ENCODE measurements around the gene FAM234B.

GRCh38 chr12:13066014-13066413 is 21.8 kb downstream of the FAM234B start:
- no peak for TF ChIP-seq CTCF (IDR thresholded peaks at IDR 0.05)
- TF ChIP-seq POLR2A (IDR thresholded peaks at IDR 0.05) = no peak
- TF ChIP-seq EP300 (IDR thresholded peaks at IDR 0.05; ENCODE audit: low read depth) = no peak
- TF ChIP-seq POLR2AphosphoS5 (IDR thresholded peaks at IDR 0.05) = no peak
